Activated naive CD8-positive, alpha-beta T cell treated with anti-CD3 and anti-CD28 coated beads, Interleukin-2, amount 10 ng/mL, durations not matched to agents 7 days and 5 days (primary cell): ENCODE data around the gene CTNNA3. TPM values are rescaled to one million over a fixed set of nuclear protein-coding genes. Genes with fewer than 3 reads are reported as not detected.

Experiments
- ATAC-seq: fragments of 150-1000 bp; cut with Tn5 transposase; one replicate; pipeline ENCODE4 v1.10.0; 2021; ENCODE audit warnings: low read depth, moderate library complexity
- POLR2A ChIA-PET: fragments of 350-600 bp; sonication (Branson Sonifier 250); formaldehyde crosslinking; loops from one replicate; lab custom pipeline; 2021; ENCODE audit warnings: antibody characterized with exemption; lab: Charles Lee
- DNase-seq: peaks from one replicate; pipeline ENCODE4 v3.0.0; 2021
- H3K27ac Mint-ChIP-seq: one replicate; pipeline ENCODE4 v1.8.0; 2022; ENCODE audit warnings: mild to moderate bottlenecking, mixed read lengths
- H3K27me3 Mint-ChIP-seq: one replicate; pipeline ENCODE4 v1.8.0; 2022; ENCODE audit warnings: mild to moderate bottlenecking, moderate library complexity, mixed read lengths
- H3K36me3 Mint-ChIP-seq: one replicate; pipeline ENCODE4 v1.8.0; 2021; ENCODE audit warnings: mild to moderate bottlenecking, mixed read lengths
- H3K4me1 Mint-ChIP-seq: one replicate; pipeline ENCODE4 v1.8.0; 2021; ENCODE audit warnings: mixed read lengths
- H3K4me3 Mint-ChIP-seq: one replicate; pipeline ENCODE4 v1.8.0; 2022; ENCODE audit warnings: mild to moderate bottlenecking, moderate library complexity, mixed read lengths
- H3K9me3 Mint-ChIP-seq: one replicate; pipeline ENCODE4 v1.8.0; 2021; ENCODE audit warnings: mixed read lengths
- total RNA-seq, 2 experiments: library from RNA; stranded (reverse); gene quantifications; one replicate each; pipeline ENCODE4 v1.2.3, GENCODE V29; 2021

Gene CTNNA3
- total RNA-seq, 2 experiments from 2014 or later: 2.4 to 3.6 TPM

DNA sequence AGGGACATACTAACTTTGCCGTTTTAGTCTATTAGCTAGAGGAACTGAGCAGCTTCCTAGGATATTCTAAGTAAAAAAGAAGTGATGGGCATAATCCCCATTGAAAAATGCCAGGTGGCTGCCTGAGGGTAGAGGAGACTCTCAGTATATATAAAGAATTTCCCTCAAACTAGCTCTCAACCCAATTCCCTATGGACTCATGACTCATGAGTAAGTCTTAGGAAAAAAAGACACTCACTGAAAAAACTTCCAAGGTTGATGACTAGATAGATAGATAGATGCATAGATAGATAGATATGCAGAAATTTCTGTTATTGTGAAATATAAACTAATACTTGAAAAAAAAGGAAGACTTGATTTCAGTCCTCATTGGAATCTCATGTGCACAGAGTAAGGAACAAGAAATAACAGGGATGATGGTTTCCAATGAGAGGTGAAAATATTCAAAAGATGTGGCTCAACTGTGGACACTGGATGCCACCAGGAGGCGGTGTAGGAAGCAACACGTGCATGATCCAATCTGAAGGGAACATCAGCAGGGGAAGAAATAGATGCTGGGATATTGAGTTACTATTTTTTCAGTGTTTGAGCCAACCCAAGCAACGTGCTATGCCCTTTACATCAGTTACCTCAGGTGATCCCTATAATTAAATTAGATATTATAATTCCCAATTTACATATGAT is 1481.1 kb downstream of the CTNNA3 start:
- Mint-ChIP-seq H3K27ac (no peak overlapping the region), H3K36me3 (no peaks in the 10 kb centered on the region), H3K4me3 (no peak overlapping the region), H3K27me3 (no peaks in the 10 kb centered on the region), H3K9me3 (peaks cover 2% of the 10 kb centered on the region), H3K4me1 (no peaks in the 10 kb centered on the region)
- ATAC-seq (no peak), DNase-seq (no peak)
- POLR2A ChIA-PET: no interaction called here

DNA sequence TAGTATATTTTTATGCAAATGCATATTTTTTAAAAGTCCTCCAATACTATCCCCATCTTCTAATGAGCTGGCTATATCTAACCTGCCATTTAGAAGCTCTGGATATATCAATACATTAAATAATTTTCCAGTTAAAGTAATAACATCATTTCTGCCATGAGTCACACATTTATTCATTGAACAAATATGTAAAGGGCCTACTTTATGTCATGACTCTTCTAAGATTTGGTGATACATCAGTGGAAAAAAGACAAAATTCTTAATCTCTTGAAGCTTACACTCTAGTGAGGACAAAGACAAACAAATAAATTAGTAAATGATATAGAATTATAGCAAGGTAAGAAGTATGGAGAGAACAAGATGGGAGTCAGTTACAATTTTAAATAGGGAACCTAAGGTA is 1487.0 kb downstream of the CTNNA3 start:
- DNase-seq (no peak), ATAC-seq (no peak)
- POLR2A ChIA-PET: no interaction called here
- Mint-ChIP-seq H3K27ac (no peak overlapping the region), H3K4me1 (no peaks in the 10 kb centered on the region), H3K36me3 (no peaks in the 10 kb centered on the region), H3K4me3 (no peak overlapping the region), H3K9me3 (no peaks in the 10 kb centered on the region), H3K27me3 (no peaks in the 10 kb centered on the region)

DNA sequence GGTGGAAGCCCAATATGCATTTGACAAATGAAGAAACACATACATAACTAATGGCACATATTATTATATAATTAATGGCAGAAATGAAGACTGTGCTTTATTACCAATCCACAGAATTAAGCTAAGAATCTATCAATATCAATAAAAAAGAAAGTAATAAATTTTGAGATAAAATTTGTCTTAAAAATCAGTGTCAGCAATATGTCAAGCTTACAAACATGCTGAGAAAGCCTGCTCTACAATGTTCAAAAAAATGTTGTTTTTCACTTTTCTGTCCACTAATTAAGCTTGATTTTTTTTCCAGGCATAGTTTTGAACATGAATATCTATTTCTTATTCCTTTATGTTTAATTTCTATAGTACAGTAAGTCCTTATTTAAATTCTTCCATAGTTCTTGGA is 1491.2 kb downstream of the CTNNA3 start:
- no peak overlapping the region for H3K4me3 Mint-ChIP-seq
- H3K27me3 Mint-ChIP-seq: no peaks in the 10 kb centered on the region
- no peaks in the 10 kb centered on the region for H3K4me1 Mint-ChIP-seq
- DNase-seq: no peak
- no peak for ATAC-seq
- H3K9me3 Mint-ChIP-seq: no peaks in the 10 kb centered on the region
- H3K27ac Mint-ChIP-seq: no peak overlapping the region
- H3K36me3 Mint-ChIP-seq: no peaks in the 10 kb centered on the region
- POLR2A ChIA-PET: no interaction called here

DNA sequence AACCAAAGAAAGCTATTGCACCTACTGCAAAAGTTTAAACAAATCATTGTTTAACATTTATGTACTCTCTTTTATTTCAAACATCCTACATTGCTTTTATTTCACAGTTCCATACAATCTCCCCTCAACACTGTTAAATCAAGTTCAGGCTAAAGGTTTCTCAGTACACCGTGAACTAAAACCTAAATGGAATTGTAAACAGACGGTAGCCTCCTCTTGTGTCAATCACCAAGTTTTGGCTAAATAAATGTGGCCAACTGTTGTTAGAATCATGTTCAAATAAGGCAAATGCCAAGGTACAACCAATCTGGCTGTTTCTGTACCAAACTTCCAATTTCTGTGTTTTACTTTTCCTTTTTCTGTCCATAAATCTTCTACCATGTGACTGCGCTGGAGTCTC is 1493.9 kb downstream of the CTNNA3 start:
- DNase-seq: no peak
- POLR2A ChIA-PET: no interaction called here
- no peaks in the 10 kb centered on the region for H3K27me3 Mint-ChIP-seq
- no peaks in the 10 kb centered on the region for H3K36me3 Mint-ChIP-seq
- no peak overlapping the region for H3K27ac Mint-ChIP-seq
- no peak for ATAC-seq
- H3K4me1 Mint-ChIP-seq: no peaks in the 10 kb centered on the region
- H3K9me3 Mint-ChIP-seq: no peaks in the 10 kb centered on the region
- H3K4me3 Mint-ChIP-seq: no peak overlapping the region

DNA sequence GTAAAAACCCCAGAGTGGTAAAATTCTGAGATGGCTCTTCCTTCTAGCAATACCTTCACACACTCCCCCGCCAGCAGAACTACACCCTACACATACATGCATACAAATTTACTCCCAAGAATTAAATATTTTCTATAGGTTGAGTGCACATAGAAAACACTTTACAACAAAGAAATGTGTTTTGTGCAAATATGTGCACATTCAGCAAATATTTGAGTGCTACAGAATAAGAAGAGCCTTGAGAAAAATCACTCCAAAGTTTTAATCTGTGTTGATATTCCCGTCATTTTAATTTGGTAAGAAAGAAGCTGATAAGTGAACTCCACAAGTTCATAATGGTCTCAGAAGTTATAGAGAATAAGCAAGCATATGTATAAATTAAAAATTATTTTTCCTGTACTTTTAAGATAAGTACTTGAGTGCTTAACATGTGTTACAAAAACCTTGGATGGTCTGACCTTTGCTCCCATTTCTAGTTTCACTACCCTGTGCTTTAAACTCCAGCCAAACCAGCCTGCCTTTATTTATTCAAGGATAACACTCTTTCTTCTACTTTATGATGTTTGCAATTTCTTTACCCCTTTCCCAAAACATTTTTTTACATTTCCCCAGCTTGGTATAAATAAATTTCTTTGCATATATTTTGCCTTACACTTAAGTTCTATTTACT is 1503.7 kb downstream of the CTNNA3 start:
- DNase-seq (no peak), ATAC-seq (no peak)
- Mint-ChIP-seq H3K4me3 (no peak overlapping the region), H3K9me3 (no peaks in the 10 kb centered on the region), H3K36me3 (no peaks in the 10 kb centered on the region), H3K4me1 (no peaks in the 10 kb centered on the region), H3K27ac (no peak overlapping the region), H3K27me3 (no peaks in the 10 kb centered on the region)
- POLR2A ChIA-PET: no interaction called here

DNA sequence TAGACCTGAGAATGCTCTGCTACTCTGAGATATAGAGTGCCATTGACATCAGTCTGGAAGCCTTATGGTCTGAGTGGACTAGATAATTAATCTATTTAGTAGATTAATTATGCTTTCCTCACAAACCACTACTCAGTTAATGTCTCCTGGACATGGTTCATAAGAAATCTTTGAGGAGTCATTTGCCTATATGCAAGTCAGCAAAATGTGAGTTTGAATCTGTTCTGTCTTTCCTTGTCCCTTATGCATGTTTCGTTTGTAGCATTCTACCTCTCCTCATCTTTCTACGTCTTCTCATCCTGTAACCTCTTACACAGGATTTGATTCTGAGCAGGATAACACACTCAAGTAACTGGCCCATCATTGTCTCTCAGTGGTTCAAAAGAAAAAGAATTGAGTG is 1505.6 kb downstream of the CTNNA3 start:
- no peaks in the 10 kb centered on the region for H3K27me3 Mint-ChIP-seq
- H3K36me3 Mint-ChIP-seq: no peaks in the 10 kb centered on the region
- no peak for ATAC-seq
- no peak for DNase-seq
- POLR2A ChIA-PET: no interaction called here
- H3K9me3 Mint-ChIP-seq: no peaks in the 10 kb centered on the region
- H3K4me1 Mint-ChIP-seq: no peaks in the 10 kb centered on the region
- no peak overlapping the region for H3K4me3 Mint-ChIP-seq
- no peak overlapping the region for H3K27ac Mint-ChIP-seq

GRCh38 chr10:66189271-66189670 is 1506.7 kb downstream of the CTNNA3 start:
- Mint-ChIP-seq H3K27ac (no peak overlapping the region), H3K9me3 (no peaks in the 10 kb centered on the region), H3K27me3 (no peaks in the 10 kb centered on the region), H3K4me1 (no peaks in the 10 kb centered on the region), H3K4me3 (no peak overlapping the region), H3K36me3 (no peaks in the 10 kb centered on the region)
- POLR2A ChIA-PET: no interaction called here
- ATAC-seq (no peak), DNase-seq (no peak)

GRCh38 chr10:66187053-66187733 is 1508.8 kb downstream of the CTNNA3 start:
- Mint-ChIP-seq H3K4me1 (no peaks in the 10 kb centered on the region), H3K27ac (no peak overlapping the region), H3K9me3 (no peaks in the 10 kb centered on the region), H3K36me3 (no peaks in the 10 kb centered on the region), H3K4me3 (no peak overlapping the region), H3K27me3 (no peaks in the 10 kb centered on the region)
- DNase-seq (no peak), ATAC-seq (no peak)
- POLR2A ChIA-PET: no interaction called here

GRCh38 chr10:66183028-66183427 is 1513.0 kb downstream of the CTNNA3 start:
- DNase-seq: no peak
- no peak overlapping the region for H3K4me3 Mint-ChIP-seq
- no peaks in the 10 kb centered on the region for H3K4me1 Mint-ChIP-seq
- no peak for ATAC-seq
- no peaks in the 10 kb centered on the region for H3K27me3 Mint-ChIP-seq
- POLR2A ChIA-PET: no interaction called here
- H3K9me3 Mint-ChIP-seq: no peaks in the 10 kb centered on the region
- no peak overlapping the region for H3K27ac Mint-ChIP-seq
- no peaks in the 10 kb centered on the region for H3K36me3 Mint-ChIP-seq

GRCh38 chr10:66180581-66181318 is 1515.2 kb downstream of the CTNNA3 start:
- DNase-seq: no peak
- peak; percentile 33 for ATAC-seq
- Mint-ChIP-seq H3K27ac (no peak overlapping the region), H3K27me3 (no peaks in the 10 kb centered on the region), H3K9me3 (no peaks in the 10 kb centered on the region), H3K4me1 (no peaks in the 10 kb centered on the region), H3K36me3 (no peaks in the 10 kb centered on the region), H3K4me3 (no peak overlapping the region)
- POLR2A ChIA-PET: no interaction called here

DNA sequence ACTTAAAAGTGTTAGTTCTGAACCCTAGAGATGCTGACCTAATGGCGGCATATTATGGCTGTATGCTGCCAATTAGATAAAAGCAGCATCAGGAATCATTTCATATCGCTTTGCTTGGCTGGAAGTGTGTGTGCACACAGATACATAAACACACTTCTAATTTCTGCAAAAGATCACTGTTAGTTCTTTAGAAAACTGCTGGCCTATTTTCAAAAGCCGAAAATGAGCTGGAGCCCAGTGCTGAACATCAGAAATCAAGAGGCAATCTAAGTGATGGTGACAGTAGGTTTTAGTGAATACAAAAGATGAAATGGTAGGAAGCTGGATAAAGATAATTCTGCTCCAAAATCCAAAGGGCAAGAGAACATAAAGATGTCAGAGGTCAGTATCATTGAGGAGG is 1516.0 kb downstream of the CTNNA3 start:
- Mint-ChIP-seq H3K9me3 (no peaks in the 10 kb centered on the region), H3K27ac (no peak overlapping the region), H3K27me3 (no peaks in the 10 kb centered on the region), H3K36me3 (no peaks in the 10 kb centered on the region), H3K4me3 (no peak overlapping the region), H3K4me1 (no peaks in the 10 kb centered on the region)
- no peak for DNase-seq
- no peak for ATAC-seq
- POLR2A ChIA-PET: no interaction called here

DNA sequence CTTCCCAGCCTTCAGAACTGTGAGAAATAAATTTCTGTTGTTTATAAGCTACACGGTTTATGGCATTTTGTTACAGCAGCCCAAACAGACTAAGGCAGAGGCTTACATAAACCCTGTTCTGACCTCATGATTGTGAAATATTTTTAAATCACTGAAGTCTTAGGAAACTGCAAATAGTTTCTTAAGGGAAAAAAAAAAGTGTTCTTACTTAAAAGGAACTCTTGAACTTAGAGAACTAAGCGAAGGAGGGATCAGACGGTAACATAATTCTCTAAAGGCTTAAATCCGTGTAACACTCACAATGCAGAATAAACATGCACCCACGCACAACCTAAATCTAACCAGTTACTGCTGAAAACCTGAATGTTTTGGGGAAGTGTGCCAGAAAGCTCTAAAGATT is 1519.2 kb downstream of the CTNNA3 start:
- H3K4me3 Mint-ChIP-seq: no peak overlapping the region
- no peak overlapping the region for H3K27ac Mint-ChIP-seq
- H3K36me3 Mint-ChIP-seq: no peaks in the 10 kb centered on the region
- ATAC-seq (no peak), DNase-seq (no peak)
- H3K9me3 Mint-ChIP-seq: no peaks in the 10 kb centered on the region
- no peaks in the 10 kb centered on the region for H3K27me3 Mint-ChIP-seq
- no peaks in the 10 kb centered on the region for H3K4me1 Mint-ChIP-seq
- POLR2A ChIA-PET: no interaction called here

DNA sequence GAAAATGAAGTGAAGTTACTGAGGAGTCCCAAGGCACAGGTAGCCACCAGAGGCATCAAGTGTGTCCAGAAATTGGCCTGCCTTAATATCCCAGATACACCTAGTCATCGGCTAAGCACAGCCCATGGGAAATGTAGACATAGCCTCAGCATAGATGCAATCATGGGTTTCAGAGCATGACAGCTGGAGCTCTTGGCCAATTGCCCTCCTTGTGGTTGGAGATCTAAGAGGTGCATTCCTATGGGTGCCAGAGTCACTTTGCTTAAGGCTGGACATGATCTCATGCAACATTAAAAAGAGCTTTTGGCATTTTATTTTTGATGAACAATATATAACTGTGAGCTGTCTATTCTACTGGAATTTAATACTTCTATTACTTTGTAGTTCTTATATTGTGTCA is 1528.2 kb downstream of the CTNNA3 start:
- no peak for DNase-seq
- H3K27me3 Mint-ChIP-seq: no peaks in the 10 kb centered on the region
- no peaks in the 10 kb centered on the region for H3K9me3 Mint-ChIP-seq
- H3K4me1 Mint-ChIP-seq: no peaks in the 10 kb centered on the region
- no peak overlapping the region for H3K4me3 Mint-ChIP-seq
- POLR2A ChIA-PET: no interaction called here
- no peak for ATAC-seq
- H3K36me3 Mint-ChIP-seq: no peaks in the 10 kb centered on the region
- H3K27ac Mint-ChIP-seq: no peak overlapping the region
